Sciatic nerve (tissue), 2 donors: ENCODE data around the gene PKMYT1. TPM values are rescaled to one million over a fixed set of nuclear protein-coding genes. Genes with fewer than 3 reads are reported as not detected.

Experiments used
- ATAC-seq: fragments of 200-7000 bp; cut with Tn5 transposase; one replicate; pipeline ENCODE4 v1.9.1; 2020; ENCODE audit warnings: mild to moderate bottlenecking, moderate library complexity
- DNase-seq: peaks from one replicate; pipeline ENCODE4 v3.0.0-alpha.2; 2020; ENCODE audit warnings: low spot score
- intact Hi-C: fragments of 100-400 bp; cut with DNase I; formaldehyde crosslinking; loops from one replicate; pipeline ENCODE4 v1.14.2; 2022
- total RNA-seq: library from RNA; stranded (reverse); fragmentation: NEBNext Ultra II Directional; extraction: Animal tissue kit (Norgen Biotek cat#: 25700); gene quantifications from one replicate; pipeline ENCODE4 v1.2.1, GENCODE V29; 2021
- donor health status: DM: no; HTN: no; CAD: no.
- donor health status: DM: no; HTN: no; CAD: no.

PKMYT1 gene
- total RNA-seq, 1 donor from 2014 or later: 1.9 TPM

DNA sequence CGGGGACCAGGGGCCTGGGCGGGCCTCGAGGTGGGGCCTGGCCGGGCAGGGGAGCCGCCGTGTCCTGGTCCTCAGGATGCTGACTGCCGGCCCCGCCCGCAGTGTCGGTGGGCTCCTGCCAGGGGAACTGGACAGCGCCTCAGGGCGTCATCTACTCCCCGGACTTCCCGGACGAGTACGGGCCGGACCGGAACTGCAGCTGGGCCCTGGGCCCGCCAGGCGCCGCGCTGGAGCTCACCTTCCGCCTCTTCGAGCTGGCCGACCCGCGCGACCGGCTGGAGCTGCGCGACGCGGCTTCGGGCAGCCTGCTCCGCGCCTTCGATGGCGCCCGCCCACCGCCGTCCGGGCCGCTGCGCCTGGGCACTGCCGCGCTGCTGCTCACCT, 13.4 kb downstream of the PKMYT1 start:
- intact Hi-C loops: no loop called here
- DNase-seq: no peak

DNA sequence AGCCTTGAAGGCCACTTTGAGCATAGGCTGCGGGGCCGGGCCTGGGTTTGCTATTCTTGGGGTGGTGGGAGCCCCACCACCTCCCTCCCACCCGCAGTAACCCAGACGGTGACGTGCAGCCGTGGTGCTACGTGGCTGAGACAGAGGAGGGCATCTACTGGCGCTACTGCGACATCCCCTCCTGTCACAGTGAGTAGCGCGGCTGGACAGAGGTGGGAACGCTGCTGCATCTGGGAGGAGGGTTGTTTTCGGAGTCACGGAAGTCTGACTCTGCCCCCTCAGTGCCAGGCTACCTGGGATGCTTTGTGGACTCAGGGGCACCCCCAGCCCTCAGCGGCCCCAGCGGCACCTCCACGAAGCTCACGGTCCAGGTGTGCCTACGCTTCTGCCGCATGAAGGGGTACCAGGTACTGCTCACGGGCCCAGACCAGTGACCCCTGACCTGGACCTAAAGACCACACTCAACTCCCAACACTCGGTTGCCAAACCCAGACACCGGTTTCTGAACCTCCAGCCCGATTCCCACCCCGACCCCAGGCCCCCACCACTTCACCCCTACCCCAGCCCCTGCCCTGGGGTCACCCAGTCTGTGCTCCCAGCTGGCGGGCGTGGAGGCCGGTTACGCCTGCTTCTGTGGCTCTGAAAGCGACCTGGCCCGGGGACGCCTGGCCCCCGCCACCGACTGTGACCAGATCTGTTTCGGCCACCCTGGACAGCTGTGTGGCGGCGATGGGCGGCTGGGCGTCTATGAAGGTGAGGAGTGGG, 14.0 kb downstream of the PKMYT1 start:
- DNase-seq: no peak
- intact Hi-C loops: no loop called here
- no peak for ATAC-seq

More for the DNA sequence above, 13.4 kb downstream of the PKMYT1 start:
- no peak for ATAC-seq

DNA sequence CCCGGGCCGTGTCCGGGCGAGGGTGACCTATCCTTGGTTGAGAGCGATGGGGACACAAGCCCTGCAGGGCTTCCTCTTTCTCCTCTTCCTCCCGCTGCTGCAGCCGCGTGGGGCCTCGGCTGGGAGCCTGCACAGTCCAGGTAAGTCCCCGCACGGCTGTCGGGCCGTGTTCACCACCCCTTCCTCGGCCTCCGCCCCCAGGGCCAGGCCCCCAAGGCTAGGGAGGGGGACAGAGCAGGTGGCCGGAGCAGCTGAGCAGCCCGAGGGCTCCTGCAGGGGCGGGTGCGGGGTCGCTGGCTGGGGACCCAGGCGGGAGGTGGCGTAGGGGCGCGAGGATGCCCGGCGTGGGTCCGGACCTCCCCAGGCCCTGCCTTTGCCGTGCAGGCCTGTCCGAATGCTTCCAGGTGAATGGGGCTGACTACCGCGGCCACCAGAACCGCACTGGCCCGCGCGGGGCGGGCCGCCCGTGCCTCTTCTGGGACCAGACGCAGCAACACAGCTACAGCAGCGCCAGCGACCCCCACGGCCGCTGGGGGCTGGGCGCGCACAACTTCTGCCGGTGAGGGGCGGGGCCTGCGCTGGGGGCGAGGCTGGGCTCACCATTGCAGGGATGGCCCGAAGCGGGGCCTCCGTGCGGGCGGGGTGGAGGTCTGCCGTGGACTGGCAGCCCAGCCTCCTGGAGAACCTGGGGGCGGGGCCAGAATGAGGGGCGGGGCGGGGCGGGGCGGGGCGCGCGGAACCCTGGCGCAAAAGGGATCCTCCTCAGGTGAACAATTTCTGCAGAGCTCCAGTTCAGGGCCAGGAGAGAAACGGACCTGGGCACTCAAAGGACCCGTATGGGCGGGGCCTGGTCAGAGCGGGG, 15.5 kb downstream of the PKMYT1 start:
- no peak for DNase-seq
- no peak for ATAC-seq
- intact Hi-C loops: no loop called here

DNA sequence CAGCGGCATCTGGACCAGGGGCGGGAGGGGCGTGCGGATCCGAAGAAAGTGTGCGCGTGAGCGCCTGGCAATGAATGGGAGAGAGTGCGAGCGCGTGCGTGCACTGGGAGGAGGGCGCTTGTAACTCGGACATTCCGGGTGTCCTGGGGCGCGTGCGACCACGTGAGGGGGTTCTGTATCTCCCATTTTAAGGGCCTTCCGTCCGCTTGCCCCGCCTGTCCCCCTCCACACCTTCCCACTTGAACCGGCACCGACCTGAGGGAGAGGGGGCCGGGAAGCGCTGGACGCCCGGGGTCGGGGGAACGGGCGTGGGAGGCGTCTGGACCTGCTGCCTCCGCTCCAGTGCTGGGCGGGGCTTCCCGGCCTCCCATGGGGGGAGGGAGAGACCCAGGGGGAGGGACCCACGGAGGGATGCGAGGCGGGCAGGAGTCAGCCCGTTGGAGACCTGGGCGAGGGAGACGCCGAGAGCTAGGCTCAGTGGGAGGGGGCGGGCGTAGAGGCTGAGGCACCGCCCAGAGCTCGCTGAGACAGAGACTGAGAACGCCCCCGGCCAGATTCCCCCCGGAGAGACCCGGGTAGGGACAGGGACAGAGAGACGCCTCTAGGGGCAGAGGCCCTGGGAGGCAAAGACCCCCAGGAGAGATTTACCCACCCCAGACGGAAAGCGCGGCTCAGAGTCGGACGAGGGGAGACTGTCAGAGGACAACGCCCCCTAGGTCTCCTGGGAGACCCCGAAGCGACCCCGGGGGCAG, 16.3 kb downstream of the PKMYT1 start, which contains the start of gene KREMEN2:
Gene KREMEN2, plus strand, starts transcription at position 553 of the 752 bp plus-strand sequence. CDS start 246 bp downstream, outside the sequence.
- intact Hi-C loops: no loop called here
- DNase-seq: no peak
- no peak for ATAC-seq

DNA sequence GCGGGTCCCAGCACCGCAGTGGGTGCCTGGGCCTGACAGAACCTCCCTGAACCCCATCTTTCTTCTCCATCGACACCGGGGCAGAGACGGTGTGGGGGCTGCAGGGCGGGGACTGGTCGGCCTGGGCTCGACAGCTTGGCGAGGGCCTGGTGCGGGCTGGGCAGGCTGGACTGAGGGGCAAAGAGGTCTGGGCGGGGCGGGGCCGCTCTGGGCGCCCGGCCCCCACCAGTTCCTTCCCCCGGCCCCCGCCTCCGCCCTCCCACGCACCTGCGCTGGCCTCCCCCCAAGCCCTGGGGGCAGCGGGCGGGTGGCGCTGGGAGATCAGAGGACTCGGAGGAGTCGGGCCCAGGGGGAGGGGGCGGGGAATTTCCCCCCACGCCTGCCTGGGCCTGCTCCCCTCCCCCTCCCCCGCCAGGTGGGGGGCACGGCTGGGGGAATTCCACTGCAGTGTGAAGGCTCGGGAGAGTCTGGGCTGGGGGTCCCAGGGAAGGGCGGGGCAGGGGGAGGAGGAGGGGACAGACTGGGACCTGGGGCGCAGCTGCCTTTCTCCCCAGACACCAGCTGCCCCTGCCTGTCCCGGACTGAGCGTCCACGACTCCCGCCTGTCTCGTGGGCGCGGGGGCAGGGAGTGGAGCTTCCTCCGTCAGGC, 17.0 kb downstream of the PKMYT1 start:
- ATAC-seq: no peak

DNA sequence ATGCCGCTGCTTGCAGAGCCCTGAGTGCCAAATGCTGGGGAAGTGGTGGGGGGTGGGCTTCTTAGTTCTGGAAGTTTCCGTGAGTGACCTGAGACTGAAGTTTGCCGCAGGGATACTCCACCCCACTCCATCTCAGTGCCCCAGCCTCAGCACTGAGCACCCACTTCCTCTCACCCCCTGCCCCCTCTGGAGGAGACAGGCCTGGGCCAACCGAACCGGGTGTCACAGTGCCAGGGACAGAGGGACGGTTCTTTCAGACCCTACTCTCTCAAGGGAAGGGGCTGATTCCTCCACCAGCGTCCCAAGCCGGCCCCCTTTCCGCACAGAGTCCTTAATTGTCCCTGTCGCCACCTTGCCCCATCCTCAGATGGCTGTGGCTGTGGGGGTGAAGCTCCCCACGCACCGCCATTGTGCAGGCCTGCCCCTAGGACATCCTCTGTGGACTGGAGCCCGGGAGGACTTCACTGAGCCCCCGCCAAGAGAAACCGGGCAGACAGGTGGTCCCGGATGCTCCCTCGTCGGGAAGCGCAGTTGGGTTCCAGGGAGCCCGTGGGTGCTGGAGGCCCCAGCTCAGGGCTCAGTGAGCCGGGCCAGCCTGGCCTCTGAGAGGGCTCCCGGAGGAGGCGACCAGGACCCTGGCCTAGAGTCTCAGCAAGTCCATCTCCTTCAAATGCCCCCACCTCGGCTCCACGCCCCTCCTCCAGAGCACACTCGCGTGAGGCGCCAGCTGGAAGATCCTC, 17.7 kb downstream of the PKMYT1 start:
- ATAC-seq: no peak
- DNase-seq: no peak
- intact Hi-C loops: no loop called here

More for the DNA sequence above, 17.0 kb downstream of the PKMYT1 start:
- no peak for DNase-seq
- intact Hi-C loops: no loop called here

DNA sequence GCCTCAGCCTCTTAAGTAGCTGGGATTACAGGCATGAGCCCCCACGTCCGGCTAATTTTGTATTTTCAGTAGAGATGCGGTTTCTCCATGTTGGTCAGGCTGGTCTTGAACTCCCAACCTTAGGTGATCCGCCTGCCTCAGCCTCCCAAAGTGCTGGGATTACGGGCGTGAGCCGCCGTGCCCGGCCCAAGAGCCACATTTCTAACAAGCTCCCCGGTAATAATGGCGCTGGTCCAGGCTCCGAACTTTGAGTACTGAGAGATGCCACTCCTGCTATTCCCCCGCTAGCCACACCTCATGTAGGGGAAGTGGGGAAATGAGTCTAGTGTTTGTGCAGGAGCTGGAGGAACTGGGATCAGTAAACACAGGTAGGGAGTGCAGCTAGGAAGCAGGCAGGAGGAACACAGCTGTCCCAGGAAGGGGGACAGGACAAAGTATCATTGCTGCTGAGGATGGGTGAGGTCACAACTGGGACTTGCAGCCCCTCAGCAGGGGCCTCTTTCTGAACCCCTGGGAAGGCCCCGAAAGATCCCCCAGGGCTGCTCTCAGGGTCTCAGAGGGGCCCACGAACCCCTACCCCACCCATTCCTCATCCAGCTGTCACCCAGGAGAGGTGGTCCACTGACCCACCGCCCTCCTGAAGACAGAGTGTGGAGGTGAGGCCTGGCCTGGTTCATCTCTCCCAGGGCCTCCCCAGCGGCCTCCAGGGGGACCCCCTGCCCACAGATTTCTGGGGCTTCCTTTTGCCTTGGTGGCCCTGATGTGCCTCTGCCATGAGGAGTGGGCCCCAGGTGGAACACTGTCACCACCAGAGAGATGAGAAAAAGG, 19.8 kb downstream of the PKMYT1 start:
- DNase-seq: no peak
- no peak for ATAC-seq
- intact Hi-C loops: no loop called here

DNA sequence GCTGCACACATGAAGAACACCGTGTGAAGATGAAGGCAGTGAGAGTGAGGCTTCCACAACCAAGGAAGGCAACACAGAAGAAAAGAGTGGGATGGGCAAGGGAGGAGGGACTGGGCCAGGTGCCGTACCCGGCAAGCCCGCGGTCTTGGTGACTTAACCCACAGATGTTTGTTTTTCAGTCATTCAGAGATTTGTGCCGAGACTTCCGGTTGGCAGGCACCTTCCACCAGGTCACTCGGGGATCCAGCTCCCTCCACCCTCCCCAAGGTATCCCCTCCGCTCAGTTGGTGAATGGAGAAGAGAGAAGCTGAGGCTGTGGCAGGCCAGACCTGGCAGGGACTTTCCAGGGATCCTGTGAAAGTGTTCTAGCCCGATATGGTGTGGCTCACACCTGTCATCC, 21.0 kb downstream of the PKMYT1 start:
- DNase-seq (no peak), ATAC-seq (no peak)
- intact Hi-C loops: no loop called here

DNA sequence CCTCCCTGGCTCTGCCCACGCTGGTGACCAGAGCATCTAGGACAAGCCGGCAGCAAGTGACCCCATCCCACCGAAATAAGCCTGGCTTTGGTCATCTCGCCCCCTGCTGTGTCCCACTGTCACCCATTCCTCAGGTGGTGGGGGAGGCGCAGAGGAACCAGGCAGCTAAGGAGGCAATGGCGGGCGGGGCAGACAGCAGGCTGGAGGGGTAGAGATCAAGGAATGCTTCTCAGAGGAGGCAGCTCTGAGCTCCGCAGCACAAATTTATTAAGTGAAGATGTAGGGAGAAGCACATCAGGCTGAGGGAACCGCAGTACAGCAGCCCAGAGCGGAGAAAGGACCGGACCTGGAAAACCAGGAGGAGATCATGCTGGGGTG, 23.7 kb downstream of the PKMYT1 start:
- intact Hi-C loops: no loop called here
- DNase-seq (no peak), ATAC-seq (no peak)

DNA sequence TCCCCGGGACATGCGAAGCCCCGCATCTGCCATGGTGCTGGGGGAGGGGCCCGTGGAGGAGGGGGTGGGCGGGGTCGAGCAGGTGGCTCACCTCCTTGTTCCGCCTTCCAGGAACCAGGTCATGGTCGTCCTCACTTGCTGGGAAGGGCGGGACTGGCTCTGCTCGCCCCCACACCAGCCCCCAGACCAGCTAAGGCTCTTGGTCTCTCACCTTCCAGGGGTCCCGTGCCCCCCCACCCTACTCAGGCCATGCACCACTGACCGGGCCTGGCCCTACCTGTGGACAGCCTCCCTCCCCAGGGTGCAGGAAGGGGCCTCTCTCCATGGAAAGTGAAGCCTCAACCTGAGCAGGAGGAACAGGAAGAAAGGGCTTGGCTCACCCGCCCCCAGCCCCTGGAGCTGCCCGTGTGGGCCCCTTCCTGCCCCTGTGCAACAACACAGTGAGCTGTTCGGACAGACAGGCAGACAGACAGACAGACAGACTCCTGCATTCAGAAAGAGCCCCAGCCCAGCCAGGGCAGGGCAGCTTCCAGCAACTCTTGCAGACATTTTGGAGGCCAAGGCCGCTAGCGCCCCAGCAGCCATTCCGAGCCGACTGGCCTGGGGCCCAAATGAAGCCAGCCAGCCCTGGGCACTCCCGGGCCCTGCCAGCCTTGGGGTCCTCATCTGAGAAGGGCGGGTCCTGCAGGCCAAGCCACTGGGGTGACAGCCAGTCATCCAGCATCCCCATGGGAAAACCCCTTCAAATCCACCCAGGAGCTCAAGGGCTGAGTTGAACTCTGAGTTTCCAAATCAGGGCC, 24.3 kb downstream of the PKMYT1 start:
- ATAC-seq (peak; percentile 27), DNase-seq (no peak)
- intact Hi-C loops: no loop called here

DNA sequence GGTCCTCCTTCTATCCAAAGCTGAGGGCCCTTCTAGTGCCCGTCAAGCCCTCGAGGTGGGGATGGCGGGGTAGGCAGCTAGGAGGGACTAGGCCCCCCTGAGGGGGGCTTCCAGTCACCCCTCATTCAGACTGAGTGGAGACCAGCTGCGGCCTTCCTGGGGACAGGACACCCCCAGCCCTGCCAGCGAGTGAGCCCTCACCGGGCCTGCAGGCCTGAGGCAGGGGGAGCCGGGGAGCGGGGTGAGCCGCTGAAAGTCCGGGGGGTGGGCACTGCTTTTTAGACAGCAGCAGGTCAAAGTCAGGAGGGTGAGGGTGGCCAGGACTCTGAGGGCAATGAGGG, 24.8 kb downstream of the PKMYT1 start:
- DNase-seq: no peak

DNA sequence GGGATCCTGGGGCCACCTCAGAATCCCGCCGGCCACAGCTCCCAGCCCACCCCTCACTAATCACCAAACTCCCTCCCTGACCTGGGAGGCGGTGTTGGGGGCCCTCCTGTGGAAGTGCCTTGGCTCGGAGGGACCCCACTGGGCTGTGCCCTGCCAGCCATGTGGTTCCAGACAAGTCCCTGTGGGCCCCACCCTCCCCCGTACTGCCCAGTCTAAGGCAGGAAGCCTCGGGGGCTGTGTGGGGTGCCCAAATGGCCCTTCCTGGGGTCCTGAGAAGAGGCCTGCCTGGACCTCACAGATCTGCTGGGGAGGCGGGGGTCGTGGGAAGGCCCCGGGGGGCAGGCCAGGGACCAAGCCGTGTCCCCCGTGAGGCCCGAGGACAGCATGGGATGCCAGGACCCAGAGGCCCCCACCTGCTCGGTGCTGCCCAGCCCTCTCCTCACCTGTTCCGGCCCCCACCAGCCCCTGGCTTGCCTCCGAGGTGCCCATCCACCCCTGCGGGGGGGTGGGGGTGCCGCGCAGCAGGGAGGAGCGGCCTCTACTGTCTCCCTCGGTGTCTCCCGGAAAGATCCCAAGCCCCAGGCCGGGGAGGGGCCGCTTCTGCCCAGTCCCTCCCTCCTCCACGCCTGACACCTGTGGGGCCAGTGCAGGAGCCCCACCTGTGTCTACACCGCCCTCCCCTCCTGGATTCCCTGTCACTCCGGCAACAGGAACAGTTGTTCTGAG, 25.4 kb downstream of the PKMYT1 start:
- intact Hi-C loops: no loop called here
- ATAC-seq (no peak), DNase-seq (no peak)

More for the DNA sequence above, 24.8 kb downstream of the PKMYT1 start:
- ATAC-seq: no peak
- intact Hi-C loops: no loop called here

DNA sequence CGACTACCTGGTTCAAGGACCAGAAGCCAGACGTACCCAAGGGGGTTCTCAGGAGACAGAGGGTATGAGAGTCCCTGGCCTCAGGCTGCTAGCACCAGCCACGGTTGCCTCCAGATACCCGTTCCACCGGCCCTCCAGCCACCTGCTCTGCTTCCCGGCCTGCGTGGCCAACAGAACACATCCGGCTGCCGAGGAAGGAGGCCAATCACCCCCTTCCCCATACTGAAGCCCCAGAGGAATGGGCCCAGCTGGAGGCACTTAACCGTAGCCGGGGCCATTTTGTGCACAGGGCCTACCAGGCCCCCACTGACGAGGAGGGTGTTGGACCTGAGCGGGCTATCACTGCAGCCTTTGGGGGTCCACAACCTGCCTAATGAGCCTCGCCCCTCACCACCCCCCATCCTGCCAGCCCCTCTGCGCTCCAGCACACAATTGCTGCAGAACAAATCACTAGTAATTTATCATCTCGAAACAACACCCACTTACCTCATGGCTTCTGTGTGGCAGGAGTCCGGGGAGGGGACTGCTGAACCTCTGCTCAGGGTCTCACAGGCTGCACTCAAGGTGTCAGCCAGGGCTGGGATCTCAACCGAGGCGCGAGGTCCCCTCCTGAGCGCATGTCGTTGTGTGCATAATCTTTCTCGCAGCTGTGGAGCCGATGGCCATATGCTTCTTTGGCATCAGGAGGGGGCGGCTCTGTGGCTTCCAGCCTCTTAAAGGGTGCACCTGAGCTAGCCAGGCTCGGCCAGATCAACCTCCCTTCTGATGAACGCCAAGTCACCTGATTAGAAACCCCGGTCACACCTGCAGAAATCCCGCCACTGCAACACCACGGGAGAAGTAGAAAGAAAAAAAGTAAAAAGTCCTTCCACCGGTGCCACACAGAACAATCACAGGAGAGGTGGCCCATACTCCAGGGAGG, 26.3 kb downstream of the PKMYT1 start:
- ATAC-seq: no peak
- intact Hi-C loops: no loop called here
- no peak for DNase-seq

DNA sequence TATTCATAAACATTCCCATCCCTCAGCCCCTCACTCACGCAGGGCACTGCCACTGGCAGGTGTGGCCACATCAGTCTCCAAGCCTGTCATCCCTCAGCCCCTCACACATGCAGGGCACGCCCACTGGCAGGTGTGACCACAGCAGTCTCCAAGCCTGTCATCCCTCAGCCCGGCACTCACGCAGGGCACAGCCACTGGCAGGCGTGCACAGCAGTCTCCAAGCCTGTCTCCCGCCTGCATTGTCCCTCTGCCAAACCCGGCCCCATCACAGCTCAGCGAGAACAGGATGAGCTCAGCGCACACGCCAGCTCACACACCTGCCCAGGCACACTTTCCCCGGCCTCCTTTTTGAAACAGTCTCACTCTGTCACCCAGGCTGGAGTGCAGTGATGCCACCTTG, 27.6 kb downstream of the PKMYT1 start:
- ATAC-seq: no peak
- intact Hi-C loops: no loop called here
- no peak for DNase-seq

DNA sequence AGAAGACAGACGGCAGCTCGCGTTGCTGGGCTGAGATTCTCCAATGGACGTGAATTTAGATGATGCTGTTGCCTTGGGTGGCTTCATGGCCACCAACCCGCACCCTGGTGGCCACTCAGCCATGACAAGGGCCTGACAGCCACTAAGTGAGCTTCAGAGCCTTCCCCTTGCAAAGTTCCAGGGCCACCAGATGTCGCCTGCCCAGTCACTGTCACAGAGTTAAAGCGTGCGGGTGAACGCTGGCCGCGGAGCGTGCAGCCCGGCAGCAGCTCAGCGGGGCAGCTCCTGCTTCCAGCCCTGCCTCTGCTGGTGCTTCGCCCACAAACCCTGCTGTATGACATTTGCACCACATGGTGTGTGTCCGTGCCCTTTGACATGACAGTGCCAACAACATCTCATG, 29.5 kb downstream of the PKMYT1 start:
- intact Hi-C loops: no loop called here
- DNase-seq (no peak), ATAC-seq (no peak)
